HepG2 (cell line): ENCODE results near the gene ABCC9.

Experiments used
- PRDM10 ChIP-seq: sonication (generic); formaldehyde crosslinking; IDR thresholded peaks from 2 replicates; pipeline ENCODE4 v1.4.0; 2020; ENCODE audit warnings: low read depth, missing genetic modification reagents
- ZNF207 ChIP-seq: fragments of 450-650 bp; IDR thresholded peaks from 2 replicates; pipeline ENCODE4 v1.6.1; 2016; ENCODE audit warnings: antibody characterized with exemption, borderline replicate concordance
- ZNF672 ChIP-seq: sonication (generic); formaldehyde crosslinking; IDR thresholded peaks from 2 replicates; pipeline ENCODE4 v1.8.1; 2022; ENCODE audit warnings: missing genetic modification reagents
- TF ChIP-seq, protein P1 (sequence below): sonication (generic); formaldehyde crosslinking; IDR thresholded peaks from 2 replicates; pipeline ENCODE4 v1.5.0; 2020; ENCODE audit warnings: missing genetic modification reagents

GRCh38 chr12:21825886-21826617 is 115.2 kb downstream of the ABCC9 start:
- TF ChIP-seq ZNF207 (no peak), ZNF672 (no peak), PRDM10 (no peak)
- TF ChIP-seq, protein P1, sequence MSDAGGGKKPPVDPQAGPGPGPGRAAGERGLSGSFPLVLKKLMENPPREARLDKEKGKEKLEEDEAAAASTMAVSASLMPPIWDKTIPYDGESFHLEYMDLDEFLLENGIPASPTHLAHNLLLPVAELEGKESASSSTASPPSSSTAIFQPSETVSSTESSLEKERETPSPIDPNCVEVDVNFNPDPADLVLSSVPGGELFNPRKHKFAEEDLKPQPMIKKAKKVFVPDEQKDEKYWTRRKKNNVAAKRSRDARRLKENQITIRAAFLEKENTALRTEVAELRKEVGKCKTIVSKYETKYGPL (CRISPR knock-in tag), result no peak
